K562 (cell line): Measurements from ENCODE around the gene CAPN3. TPM values are rescaled to one million over a fixed set of nuclear protein-coding genes. Genes with fewer than 3 reads are reported as not detected.

ENCODE experiments used
- ATAC-seq: fragments of 200-7000 bp; cut with Tn5 transposase; 3 replicates; pipeline ENCODE4 v1.9.1; 2020; ENCODE audit warnings: moderate library complexity
- BruUV-seq: library from RNA; stranded (reverse); fragments of 400-500 nt; replicated peaks from 2 replicates; lab custom pipeline; 2021; lab: Mats Ljungman, UMichigan
- CTCF ChIA-PET: fragments of 300-600 bp; formaldehyde crosslinking; extraction: SDS; loops from one replicate; lab custom pipeline; 2021; ENCODE audit warnings: low intra/inter-chr PET ratio; lab: Yijun Ruan, JAX
- POLR2A ChIA-PET: fragments of 300-600, 350-650 bp; sonication (Branson Sonifier 250); formaldehyde crosslinking; extraction: SDS; loops from one replicate; lab custom pipeline; 2021; ENCODE audit warnings: antibody characterized with exemption, inconsistent platforms; lab: Yijun Ruan, JAX
- DNase-seq, 4 experiments: peaks; one replicate each; pipeline versions ENCODE4 v3.0.0 to v3.0.0-alpha.2; 2011 to 2018; ENCODE audit warnings: low spot score in 3 of 4, mixed read lengths in 3 of 4; ENCODE audit errors: extremely low read depth in 1 of 4
- FAIRE-seq: peaks from 2 replicates; lab custom pipeline; 2011; peaks lifted over from hg19 to GRCh38; lab: Jason Lieb, UNC
- H2AFZ ChIP-seq: 2 replicates; pipeline ENCODE4 v1.6.0; 2011; ENCODE audit warnings: low read depth, low read length, control low read depth, inconsistent platforms
- H3K27ac ChIP-seq: fragments of 200-600 bp; 3 replicates; pipeline ENCODE4 v1.8.0; 2011; ENCODE audit warnings: low read depth, mild to moderate bottlenecking, control low read depth, inconsistent platforms, low read length, moderate library complexity, mixed read lengths; ENCODE audit errors: extremely low read depth
- H3K27me3 ChIP-seq, 2 experiments: fragments of 300-600 bp in 1 of 2; 2 replicates in 1 of 2; 3 replicates in 1 of 2; pipeline versions ENCODE4 v1.6.0 to v1.8.0; 2011; ENCODE audit warnings: inconsistent platforms in 2 of 2, low read length in 2 of 2, mild to moderate bottlenecking in 1 of 2, mixed read lengths in 1 of 2, moderate library complexity in 1 of 2; ENCODE audit not compliant: control insufficient read depth in 2 of 2, insufficient read depth in 2 of 2
- H3K36me3 ChIP-seq: fragments of 300-600 bp; 3 replicates; pipeline ENCODE4 v1.8.0; 2011; ENCODE audit warnings: mild to moderate bottlenecking, low read length, inconsistent platforms; ENCODE audit not compliant: control insufficient read depth, insufficient read depth
- H3K4me1 ChIP-seq, 2 experiments: fragments of 200-600 bp in 1 of 2; replicated peaks in 1 of 2; 2 replicates in 1 of 2; 3 replicates in 1 of 2; pipeline versions ENCODE4 v1.5.1 to v1.8.0; 2011; ENCODE audit warnings: inconsistent platforms in 2 of 2, low read length in 2 of 2, mild to moderate bottlenecking in 1 of 2, mixed read lengths in 1 of 2, moderate library complexity in 1 of 2; ENCODE audit not compliant: control insufficient read depth in 2 of 2, insufficient read depth in 2 of 2
- H3K4me2 ChIP-seq: 2 replicates; pipeline ENCODE4 v1.6.1; 2011; ENCODE audit warnings: low read length, control low read depth, inconsistent platforms, mixed read lengths; ENCODE audit not compliant: insufficient read depth
- H3K4me3 ChIP-seq: fragments of 200-600 bp; sonication (generic), shearing (Covaris generic); 2 replicates; pipeline ENCODE4 v1.5.1; 2016; ENCODE audit warnings: control low read depth, inconsistent platforms
- H3K79me2 ChIP-seq: fragments of 200-600 bp; 3 replicates; pipeline ENCODE4 v1.8.0; 2011; ENCODE audit warnings: low read length, inconsistent platforms; ENCODE audit not compliant: control insufficient read depth, insufficient read depth
- H3K9ac ChIP-seq, 2 experiments: 2 replicates each; pipeline versions ENCODE4 v1.6.0 to v1.6.1; 2011; ENCODE audit warnings: low read depth in 2 of 2, low read length in 2 of 2, control low read depth in 1 of 2, inconsistent platforms in 1 of 2, mild to moderate bottlenecking in 1 of 2, mixed read lengths in 1 of 2; ENCODE audit not compliant: insufficient read depth in 1 of 2
- H3K9me1 ChIP-seq: one replicate; pipeline ENCODE4 v1.6.0; 2011; ENCODE audit warnings: inconsistent platforms, mild to moderate bottlenecking, low read length, moderate library complexity; ENCODE audit not compliant: control insufficient read depth, insufficient read depth
- H3K9me3 ChIP-seq: replicated peaks from 2 replicates; pipeline ENCODE4 v1.5.1; 2011; ENCODE audit warnings: low read depth, low read length, inconsistent platforms; ENCODE audit not compliant: control insufficient read depth, insufficient read depth
- H4K20me1 ChIP-seq: replicated peaks from 2 replicates; pipeline ENCODE4 v1.6.1; 2011; ENCODE audit warnings: low read length, inconsistent platforms, mixed read lengths; ENCODE audit not compliant: control insufficient read depth, insufficient read depth
- C11orf30 ChIP-seq: fragments of 450-650 bp; IDR thresholded peaks from 2 replicates; pipeline ENCODE4 v1.6.1; 2016; ENCODE audit warnings: low read depth, mild to moderate bottlenecking
- CEBPZ ChIP-seq: fragments of 150-350 bp; IDR thresholded peaks from 2 replicates; pipeline ENCODE4 v1.6.1; 2014; ENCODE audit warnings: low read depth, mild to moderate bottlenecking, low read length, borderline replicate concordance
- CREB3 ChIP-seq: fragments of 450-650 bp; conservative IDR thresholded peaks from 2 replicates; pipeline ENCODE4 v1.6.1; 2016; ENCODE audit warnings: missing genetic modification characterization, low read depth, mild to moderate bottlenecking, missing compliant biosample characterization, moderate library complexity
- EP300 ChIP-seq: IDR thresholded peaks from 2 replicates; pipeline ENCODE4 v1.6.1; 2012; ENCODE audit warnings: low read length, improper control_type of control experiment
- FOXO4 ChIP-seq: fragments of 450-650 bp; formaldehyde crosslinking; IDR thresholded peaks from 2 replicates; pipeline ENCODE4 v1.4.0; 2020; ENCODE audit warnings: mild to moderate bottlenecking, moderate library complexity
- PTRF ChIP-seq: fragments of 450-650 bp; IDR thresholded peaks from 2 replicates; pipeline ENCODE4 v1.6.1; 2016; ENCODE audit warnings: mild to moderate bottlenecking, missing genetic modification characterization, missing compliant biosample characterization
- THRA ChIP-seq: fragments of 450-650 bp; IDR thresholded peaks from 2 replicates; pipeline ENCODE4 v1.6.1; 2017; ENCODE audit warnings: mild to moderate bottlenecking, moderate library complexity
- ZBTB9 ChIP-seq: fragments of 450-650 bp; formaldehyde crosslinking; IDR thresholded peaks from 2 replicates; pipeline ENCODE4 v1.4.0; 2020; ENCODE audit warnings: mild to moderate bottlenecking, moderate library complexity
- ZC3H8 ChIP-seq: fragments of 450-650 bp; IDR thresholded peaks from 2 replicates; pipeline ENCODE4 v1.6.1; 2017
- ZFP91 ChIP-seq: sonication (generic); formaldehyde crosslinking; IDR thresholded peaks from 2 replicates; pipeline ENCODE4 v1.8.0; 2022; ENCODE audit warnings: mild to moderate bottlenecking, missing genetic modification reagents
- ZNF695 ChIP-seq: fragments of 450-650 bp; formaldehyde crosslinking; IDR thresholded peaks from 2 replicates; pipeline ENCODE4 v1.4.0; 2020; ENCODE audit warnings: mild to moderate bottlenecking, moderate library complexity
- ZNF785 ChIP-seq: fragments of 250-450 bp; sonication (Bioruptor Pico); IDR thresholded peaks from 2 replicates; pipeline ENCODE4 v1.4.0; 2020; ENCODE audit warnings: mild to moderate bottlenecking
- WGBS: fragments of 100-300 bp; shearing (Covaris generic); methylation state at CpG from one replicate; pipeline ENCODE4 v1.1.6; 2016; ENCODE audit warnings: low coverage, mixed read lengths; ENCODE audit not compliant: insufficient coverage; ENCODE audit errors: missing lambda C conversion rate; 5-methylcytosine and 5-hydroxymethylcytosine counted together
- in situ Hi-C: fragments of 300-500 bp; cut with MboI; formaldehyde crosslinking; loops from 4 replicates; pipeline ENCODE4 v1.15.0; 2018; ENCODE audit warnings: inconsistent platforms, mixed read lengths
- intact Hi-C: fragments of 100-400 bp; cut with micrococcal nuclease; formaldehyde crosslinking; loops from 2 replicates; pipeline ENCODE4 v1.14.2; 2022
- polyA plus RNA-seq, 8 experiments: library from polyadenylated mRNA; depleted of rRNA in 4 of 8; stranded (reverse) in 5 of 8; unstranded in 3 of 8; fragments of >200 nt; fragmentation: Nextera tagmentation in 2 of 8; fragmentation: Illumina TruSeq in 1 of 8; extraction: Ambion mirVana in 2 of 8; extraction: Trizol in 1 of 8; gene quantifications; 2 replicates each; pipeline versions ENCODE4 v1.2.1 to v1.2.3, GENCODE V29; 2011 to 2014; ENCODE audit warnings: inconsistent platforms in 1 of 8, missing spikeins in 1 of 8
- total RNA-seq, 7 experiments: library from RNA; depleted of rRNA in 6 of 7; stranded (reverse); fragments of >200 nt in 6 of 7; fragmentation: Illumina TruSeq in 2 of 7; extraction: Trizol in 2 of 7; gene quantifications; 2 replicates each; pipeline versions ENCODE4 v1.2.1 to v1.2.3, GENCODE V29; 2011 to 2021; ENCODE audit warnings: low replicate concordance in 1 of 7

CAPN3 gene
- total and polyA plus RNA-seq, 9 of the 15 experiments (the other 6 are each of a cell fraction or from before 2014, with no cell fraction given) = 0.03 to 0.34 (median 0.20) TPM; not detected in 2

- POLR2A ChIA-PET = no interaction called here
- no peak for TF ChIP-seq FOXO4 (CRISPR knock-in tag)
- no peak for TF ChIP-seq ZC3H8
- TF ChIP-seq ZNF695 (CRISPR knock-in tag) = no peak
- no peak for TF ChIP-seq CEBPZ
- no peak for TF ChIP-seq EP300
- no peak for TF ChIP-seq THRA
- TF ChIP-seq ZBTB9 (CRISPR knock-in tag) = no peak
- TF ChIP-seq PTRF (tag) = no peak
- no peak for TF ChIP-seq CREB3
- peak; percentile 63 for TF ChIP-seq C11orf30
- no peak for TF ChIP-seq ZNF785 (CRISPR knock-in tag)
- no peak for TF ChIP-seq ZFP91 (CRISPR knock-in tag)
Measured at GRCh38 chr15:42345504-42345903, 13.8 kb upstream of the CAPN3 start.

More at GRCh38 chr15:42345504-42345903, 13.8 kb upstream of the CAPN3 start:
- WGBS = 41% methylated on average over 3 of the region's 3 CpGs
- no peak overlapping the region for H3K9ac ChIP-seq
- ATAC-seq (no peak), FAIRE-seq (no peak), DNase-seq (no peak)
- intact Hi-C loops (no loop called here), in situ Hi-C loops (no loop called here)
- H2AFZ ChIP-seq = no peak overlapping the region
- no peaks in the 10 kb centered on the region for H3K79me2 ChIP-seq
- no peaks in the 10 kb centered on the region for H3K27me3 ChIP-seq
- H3K9me3 ChIP-seq = no peaks in the 10 kb centered on the region
- H4K20me1 ChIP-seq = no peaks in the 10 kb centered on the region
- H3K4me3 ChIP-seq = no peak overlapping the region
- no peaks in the 10 kb centered on the region for H3K9me1 ChIP-seq
- CTCF ChIA-PET = no interaction called here
- no peaks in the 10 kb centered on the region for H3K36me3 ChIP-seq
- BruUV-seq = no TSS peak
- H3K4me2 ChIP-seq = no peak overlapping the region
- no peak overlapping the region for H3K27ac ChIP-seq
- H3K4me1 ChIP-seq = no peaks in the 10 kb centered on the region
